Parathyroid adenoma (tissue), 2 donors: ENCODE results near the gene ARHGAP32.
"Not testable (repeated sequence)": the region's sequence is repeated elsewhere in the genome, so short reads cannot be mapped to it uniquely, and the experiment has no call there.

Experiments used
- H2AFZ ChIP-seq: fragments of 300-600 bp; sonication (generic); one replicate; pipeline ENCODE4 v1.7.0; 2017; ENCODE audit warnings: antibody characterized with exemption, mild to moderate bottlenecking
- H3K27ac ChIP-seq: fragments of 300-600 bp; sonication (generic); one replicate; pipeline ENCODE4 v1.7.0; 2017
- H3K27me3 ChIP-seq: fragments of 300-600 bp; sonication (generic); one replicate; pipeline ENCODE4 v1.7.0; 2017; ENCODE audit warnings: low read length; ENCODE audit not compliant: control insufficient read depth, insufficient read depth
- H3K36me3 ChIP-seq: fragments of 300-600 bp; sonication (generic); one replicate; pipeline ENCODE4 v1.7.0; 2017; ENCODE audit warnings: low read length; ENCODE audit not compliant: control insufficient read depth, insufficient read depth
- H3K4me1 ChIP-seq: fragments of 300-600 bp; sonication (generic); one replicate; pipeline ENCODE4 v1.7.0; 2017; ENCODE audit warnings: control low read depth
- H3K4me2 ChIP-seq: fragments of 300-600 bp; sonication (generic); one replicate; pipeline ENCODE4 v1.7.0; 2017; ENCODE audit warnings: low read length
- H3K4me3 ChIP-seq: fragments of 300-600 bp; sonication (generic); one replicate; pipeline ENCODE4 v1.7.0; 2017; ENCODE audit warnings: low read depth, low read length
- H3K79me2 ChIP-seq: fragments of 300-600 bp; sonication (generic); one replicate; pipeline ENCODE4 v1.7.0; 2017; ENCODE audit warnings: control low read depth
- H3K9ac ChIP-seq: fragments of 300-600 bp; sonication (generic); one replicate; pipeline ENCODE4 v1.7.0; 2017; ENCODE audit warnings: mild to moderate bottlenecking
- H3K9me3 ChIP-seq: fragments of 300-600 bp; sonication (generic); one replicate; pipeline ENCODE4 v1.7.0; 2017; ENCODE audit warnings: low read length; ENCODE audit not compliant: control insufficient read depth
- CTCF ChIP-seq: fragments of 300-600 bp; sonication (generic); IDR thresholded peaks from one replicate; pipeline ENCODE4 v1.7.0; 2017; ENCODE audit warnings: antibody characterized with exemption, mild to moderate bottlenecking
- donor health status: primary hyperparathyroidism.

Gene ARHGAP32

DNA sequence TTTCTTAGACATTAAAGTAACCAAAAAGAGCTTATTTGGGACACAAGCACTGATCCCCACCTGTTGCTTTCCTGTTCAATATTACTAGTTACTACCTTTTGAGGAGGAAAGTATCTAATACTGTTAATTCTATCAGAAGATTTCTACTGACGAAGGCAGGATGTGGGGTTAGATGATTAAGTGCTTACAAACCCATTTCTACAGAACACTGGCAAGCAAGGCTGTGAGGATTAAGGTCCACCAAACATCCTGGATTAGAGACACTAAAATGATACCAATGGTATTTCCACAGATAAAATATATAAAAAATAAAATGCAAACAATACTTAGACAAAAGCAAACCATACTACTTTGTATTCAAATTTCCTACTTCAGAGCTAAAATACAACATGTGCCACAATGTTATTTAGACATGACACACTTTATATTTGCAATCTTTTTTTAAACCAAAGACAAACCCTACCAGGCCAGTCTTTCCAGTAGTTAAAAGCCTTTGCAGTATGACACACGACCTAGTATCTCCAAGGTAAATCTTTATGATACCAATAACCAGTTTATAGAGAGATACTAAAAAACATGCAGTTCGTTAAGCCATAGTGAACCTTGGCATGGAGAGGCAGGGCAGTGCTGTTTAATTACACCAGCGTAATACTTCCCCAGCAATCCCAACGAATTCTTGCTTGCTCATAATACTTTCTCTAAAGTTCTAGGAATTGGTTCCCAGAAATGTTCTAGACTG lies 178.2 kb downstream of the ARHGAP32 start:
- Histone ChIP-seq H3K79me2 (no peaks in the 10 kb centered on the region), H3K27ac (no peak overlapping the region), H2AFZ (no peak overlapping the region), H3K9me3 (no peaks in the 10 kb centered on the region), H3K9ac (no peak overlapping the region), H3K4me2 (no peak overlapping the region), H3K36me3 (no peaks in the 10 kb centered on the region), H3K4me1 (no peaks in the 10 kb centered on the region), H3K27me3 (no peaks in the 10 kb centered on the region), H3K4me3 (no peak overlapping the region)
- no peak for TF ChIP-seq CTCF

GRCh38 chr11:129012880-129013279 lies 179.2 kb downstream of the ARHGAP32 start:
- no peak overlapping the region for H3K9ac ChIP-seq
- no peaks in the 10 kb centered on the region for H3K27me3 ChIP-seq
- no peak for TF ChIP-seq CTCF
- no peaks in the 10 kb centered on the region for H3K79me2 ChIP-seq
- no peak overlapping the region for H3K4me3 ChIP-seq
- H3K27ac ChIP-seq, result no peak overlapping the region
- H2AFZ ChIP-seq, result no peak overlapping the region
- no peaks in the 10 kb centered on the region for H3K36me3 ChIP-seq
- H3K4me2 ChIP-seq, result no peak overlapping the region
- H3K4me1 ChIP-seq, result no peaks in the 10 kb centered on the region
- no peaks in the 10 kb centered on the region for H3K9me3 ChIP-seq

DNA sequence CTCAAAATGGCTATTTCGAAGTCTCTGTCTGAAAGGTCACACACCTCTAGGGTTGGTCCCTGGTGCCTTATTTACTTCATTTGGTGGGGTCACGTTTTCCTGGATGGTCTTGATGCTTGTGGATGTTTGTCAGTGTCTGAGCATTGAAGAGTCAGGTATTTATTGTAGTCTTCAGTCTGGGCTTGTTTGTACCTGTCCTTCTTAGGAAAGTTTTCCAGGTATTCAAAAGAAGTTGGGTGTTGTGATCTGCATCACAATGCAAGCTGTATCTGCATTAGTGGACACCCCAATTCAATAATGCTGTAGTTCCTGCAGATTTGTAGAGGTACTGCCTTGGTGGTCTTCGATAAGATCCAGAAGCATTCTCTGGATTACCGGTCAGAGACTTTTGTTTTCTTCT lies 186.0 kb downstream of the ARHGAP32 start:
- no peaks in the 10 kb centered on the region for H3K27me3 ChIP-seq
- no peaks in the 10 kb centered on the region for H3K4me1 ChIP-seq
- H2AFZ ChIP-seq, result no peak overlapping the region
- H3K9me3 ChIP-seq, result no peaks in the 10 kb centered on the region
- TF ChIP-seq CTCF, result no peak
- no peaks in the 10 kb centered on the region for H3K36me3 ChIP-seq
- H3K79me2 ChIP-seq, result no peaks in the 10 kb centered on the region
- no peak overlapping the region for H3K9ac ChIP-seq
- H3K4me2 ChIP-seq, result no peak overlapping the region
- H3K27ac ChIP-seq, result no peak overlapping the region
- H3K4me3 ChIP-seq, result no peak overlapping the region

DNA sequence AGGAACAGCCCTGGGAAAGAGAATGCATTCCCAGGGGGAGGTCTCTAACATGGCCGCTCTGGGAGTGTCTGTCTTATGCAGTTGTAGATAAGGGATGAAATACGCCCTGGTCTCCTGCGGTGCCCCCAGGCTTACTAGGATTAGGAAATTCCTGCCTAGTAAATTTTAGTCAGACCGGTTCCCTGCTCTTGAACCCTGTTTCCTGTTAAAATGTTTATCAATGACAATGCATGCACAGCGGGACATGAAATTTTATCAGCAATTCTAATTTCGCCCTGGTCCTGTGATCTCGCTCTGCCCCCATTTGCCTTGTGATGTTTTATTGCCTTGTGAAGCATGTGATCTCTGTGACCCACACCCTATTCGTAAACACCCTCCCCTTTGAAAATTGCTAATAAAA lies 193.0 kb downstream of the ARHGAP32 start:
- H3K9me3 ChIP-seq, H2AFZ ChIP-seq, H3K9ac ChIP-seq, H3K79me2 ChIP-seq, H3K36me3 ChIP-seq, H3K4me3 ChIP-seq, H3K27me3 ChIP-seq, H3K27ac ChIP-seq, H3K4me1 ChIP-seq, H3K4me2 ChIP-seq: not testable (repeated sequence)

DNA sequence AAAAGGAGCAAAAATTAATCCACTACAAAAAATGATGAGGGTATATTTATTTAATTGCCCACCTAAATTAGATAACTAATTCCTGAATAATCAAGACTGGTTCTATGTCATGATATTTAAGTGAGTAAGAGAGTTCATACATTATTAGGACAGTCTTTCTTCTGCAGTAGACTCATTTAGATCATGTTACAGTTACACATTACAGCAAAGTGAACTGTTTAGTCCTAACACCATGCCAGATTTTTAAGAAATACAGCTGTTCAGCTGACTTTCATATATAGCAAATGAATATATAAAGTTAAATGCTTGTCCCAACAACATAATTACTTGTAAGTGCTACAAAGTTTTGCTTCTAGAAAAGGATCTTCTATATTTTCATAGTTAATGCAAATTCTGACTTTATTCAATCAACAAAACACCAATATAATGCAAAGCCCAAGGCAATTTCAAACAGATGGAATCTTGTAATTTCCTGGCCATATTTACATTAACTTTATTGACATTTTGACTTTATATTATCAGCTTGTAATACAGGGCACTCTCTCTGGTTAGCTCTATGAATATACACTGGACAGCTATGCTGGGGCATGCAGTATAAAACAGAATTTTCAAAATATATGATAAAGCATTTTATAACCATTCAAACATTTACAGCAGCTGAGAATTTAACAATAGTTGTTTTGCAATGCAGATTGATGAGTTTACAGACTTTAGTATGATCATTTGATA lies 203.7 kb downstream of the ARHGAP32 start:
- Histone ChIP-seq H3K36me3 (no peaks in the 10 kb centered on the region), H3K4me3 (no peak overlapping the region), H3K9ac (no peak overlapping the region), H3K27ac (no peak overlapping the region), H3K79me2 (no peaks in the 10 kb centered on the region), H3K27me3 (no peaks in the 10 kb centered on the region), H3K4me2 (no peak overlapping the region), H3K4me1 (no peaks in the 10 kb centered on the region), H2AFZ (no peak overlapping the region), H3K9me3 (no peaks in the 10 kb centered on the region)
- TF ChIP-seq CTCF, result no peak
